ENCODE results near the gene KRTAP4-6. TPM values are rescaled to one million over a fixed set of nuclear protein-coding genes. Genes with fewer than 3 reads are reported as not detected.
"Not testable (repeated sequence)": the region's sequence is repeated elsewhere in the genome, so short reads cannot be mapped to it uniquely, and the experiment has no call there.

KRTAP4-6 gene
- under 1 TPM in 2 of 8 experiments, not detected in 6; 0.17 to 0.47 TPM for total RNA-seq

DNA sequence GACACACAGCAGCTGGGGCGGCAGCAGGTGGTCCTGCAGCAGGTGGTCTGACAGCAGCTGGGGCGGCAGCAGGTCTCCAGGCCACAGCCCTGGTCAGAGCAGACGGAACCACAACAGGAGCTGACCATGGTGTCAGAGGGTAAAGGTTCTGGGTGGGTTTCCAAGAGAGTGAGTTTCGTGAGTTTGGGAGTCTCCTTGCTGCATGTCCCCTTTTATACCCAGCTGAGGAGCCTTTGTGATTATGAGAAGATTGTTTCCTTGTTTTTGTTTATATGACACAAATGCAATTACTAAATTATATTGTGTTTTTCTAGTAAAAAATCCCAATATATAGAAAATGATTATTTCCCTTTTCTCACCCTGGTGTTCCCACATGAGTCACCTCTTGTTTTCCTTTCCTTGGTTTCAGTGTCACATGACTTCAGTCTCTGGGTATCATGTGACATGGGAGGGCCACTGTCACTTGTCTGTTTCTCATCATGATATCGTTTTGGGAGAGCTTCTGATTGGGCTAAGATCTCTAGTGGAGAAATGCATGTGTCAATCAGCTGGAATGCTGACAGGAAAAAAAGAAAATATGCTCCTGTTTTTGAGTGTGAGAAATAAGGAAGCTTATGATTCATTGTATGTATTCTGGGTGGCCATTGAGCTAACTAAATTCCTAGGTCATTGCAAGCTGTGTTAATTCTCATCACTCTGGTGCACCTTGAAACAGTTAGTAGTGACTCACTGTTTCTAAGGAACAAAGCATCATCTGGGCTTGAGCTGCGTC lies at the start of gene KRTAP4-6:
KRTAP4-6 (minus strand) TSS at position 185 of the 772 bp plus-strand sequence; CDS start at position 128, 57 bp downstream.
- Histone ChIP-seq H3K4me3 (no peak within 1 kb of the TSS), H3K4me1 (replicated peaks in 1 of 2) (no peaks in the 10 kb centered on the region), H3K27ac (no peak within 1 kb of the TSS)
- ATAC-seq (replicated peaks in 6 of 8): peak in 1 of 8 experiments; percentile 48
- in situ Hi-C loops (cut with MboI; ENCODE audit: low pct_unique_long_range_greater_than_20kb in 2 of 9, low sequenced_read_pairs in 9 of 9, unreplicated experiment in 9 of 9): no loop called here
- 0 to 100% (median 64%) methylated on average over 1 to 4 of the region's 6 CpGs; no CpG with 5 or more reads in 2 of the 10 experiments for WGBS, 10 experiments

- H3K27ac ChIP-seq; H3K4me3 ChIP-seq; H3K4me1 ChIP-seq (replicated peaks in 1 of 2); ATAC-seq (replicated peaks in 6 of 8); in situ Hi-C loops (cut with MboI; ENCODE audit: low pct_unique_long_range_greater_than_20kb in 2 of 9, low sequenced_read_pairs in 9 of 9, unreplicated experiment in 9 of 9): not testable (repeated sequence)
- WGBS, 10 experiments: 60 to 80% (median 80%) methylated on average over 1 of the region's 1 CpG; no CpG with 5 or more reads in 7 of the 10 experiments
Observed at GRCh38 chr17:41189837-41190318, 49.5 kb upstream of the KRTAP4-6 start, which contains the start of gene KRTAP9-1. Gene KRTAP9-1 (plus strand): TSS chr17:41189887. CDS start chr17:41189887, 0 bp downstream.

DNA sequence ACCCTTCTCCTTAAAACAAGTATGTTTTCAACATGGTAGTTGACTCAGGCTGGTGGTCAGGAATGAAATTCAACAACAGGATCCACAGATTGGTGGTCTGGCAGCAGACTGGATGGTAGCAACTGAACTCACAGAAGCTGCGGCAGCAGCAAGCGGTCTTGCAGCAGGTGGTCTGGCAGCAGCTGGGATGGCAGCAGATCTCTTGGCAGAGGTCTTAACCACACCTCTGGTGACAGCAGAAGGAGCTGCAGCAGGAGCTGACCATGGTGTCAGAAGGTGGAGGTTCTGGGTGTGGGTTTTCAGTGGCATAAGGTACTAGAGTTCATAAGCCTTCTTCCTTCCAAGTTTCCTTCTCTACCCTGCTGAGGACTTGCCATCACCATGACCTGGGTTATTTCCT lies 46.5 kb upstream of the KRTAP4-6 start:
- in situ Hi-C loops (cut with MboI; ENCODE audit: low pct_unique_long_range_greater_than_20kb in 2 of 9, low sequenced_read_pairs in 9 of 9, unreplicated experiment in 9 of 9): no loop called here
- no peak for ATAC-seq (replicated peaks in 6 of 8)
- Histone ChIP-seq H3K4me1 (replicated peaks in 1 of 2) (no peaks in the 10 kb centered on the region), H3K27ac (no peak overlapping the region), H3K4me3 (no peak overlapping the region)
- 58 to 100% methylated on average over 1 to 2 of the region's 2 CpGs; no CpG with 5 or more reads in 8 of the 10 experiments for WGBS, 10 experiments

- H3K4me3 ChIP-seq: no peak overlapping the region
- H3K27ac ChIP-seq: no peak overlapping the region
- ATAC-seq (replicated peaks in 6 of 8): no peak
- 0 to 63% (median 27%) methylated on average over 1 of the region's 1 CpG; no CpG with 5 or more reads in 2 of the 10 experiments for WGBS, 10 experiments
- no peaks in the 10 kb centered on the region for H3K4me1 ChIP-seq (replicated peaks in 1 of 2)
- in situ Hi-C loops (cut with MboI; ENCODE audit: low pct_unique_long_range_greater_than_20kb in 2 of 9, low sequenced_read_pairs in 9 of 9, unreplicated experiment in 9 of 9): no loop called here
Observed at GRCh38 chr17:41185001-41185400, 44.7 kb upstream of the KRTAP4-6 start.

DNA sequence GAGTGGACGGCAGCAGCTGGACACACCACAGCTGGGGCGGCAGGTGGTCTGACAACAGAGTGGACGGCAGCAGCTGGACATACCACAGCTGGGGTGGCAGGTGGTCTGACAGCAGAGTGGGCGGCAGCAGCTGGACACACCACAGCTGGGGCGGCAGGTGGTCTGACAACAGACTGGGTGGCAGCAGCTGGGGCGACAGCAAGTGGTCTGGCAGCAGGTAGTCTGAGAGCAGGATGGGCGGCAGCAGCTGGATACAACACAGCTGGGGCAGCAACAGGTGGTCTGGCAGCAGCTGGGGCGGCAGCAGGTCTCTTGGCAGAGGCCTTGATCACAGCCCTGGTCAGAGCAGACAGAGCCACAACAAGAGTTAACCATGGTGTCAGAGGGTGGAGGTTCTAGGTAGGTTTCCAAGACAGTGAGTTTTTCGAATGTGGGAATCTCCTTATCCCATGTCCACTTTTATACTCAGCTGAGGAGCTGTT lies 44.2 kb upstream of the KRTAP4-6 start, which contains the start of gene KRTAP4-1:
KRTAP4-1 (minus strand) TSS at position 432 of the 482 bp plus-strand sequence; CDS start at position 375, 57 bp downstream.
- H3K4me1 ChIP-seq (replicated peaks in 1 of 2): no peaks in the 10 kb centered on the region
- 0 to 60% (median 0%) methylated on average over 1 to 2 of the region's 9 CpGs; no CpG with 5 or more reads in 3 of the 10 experiments for WGBS, 10 experiments
- H3K27ac ChIP-seq: no peak within 1 kb of the TSS
- H3K4me3 ChIP-seq: no peak within 1 kb of the TSS
- ATAC-seq (replicated peaks in 6 of 8): no peak
- in situ Hi-C loops (cut with MboI; ENCODE audit: low pct_unique_long_range_greater_than_20kb in 2 of 9, low sequenced_read_pairs in 9 of 9, unreplicated experiment in 9 of 9): no loop called here

GRCh38 chr17:41178843-41179616 lies 38.7 kb upstream of the KRTAP4-6 start:
- in situ Hi-C loops (cut with MboI; ENCODE audit: low pct_unique_long_range_greater_than_20kb in 2 of 9, low sequenced_read_pairs in 9 of 9, unreplicated experiment in 9 of 9): no loop called here
- ATAC-seq (replicated peaks in 6 of 8): no peak

DNA sequence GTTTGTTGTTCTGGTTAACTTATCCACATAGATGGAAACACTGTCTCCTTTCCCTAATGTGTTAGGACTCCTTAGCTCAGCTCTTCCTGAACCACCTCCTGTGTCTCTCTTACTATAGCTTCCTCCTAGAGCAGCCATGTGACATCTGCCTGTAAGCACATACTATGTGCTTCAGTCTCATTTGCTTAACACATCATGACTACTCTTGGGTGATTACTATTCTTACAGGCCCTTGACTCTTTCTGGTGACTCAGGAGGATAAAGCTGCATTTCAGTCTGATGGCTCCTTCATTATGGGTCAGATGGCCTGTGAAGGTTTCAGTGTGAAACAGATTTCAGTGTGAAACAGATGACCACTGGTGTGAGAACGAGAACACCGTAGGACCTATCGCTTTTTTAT lies 38.0 kb upstream of the KRTAP4-6 start:
- in situ Hi-C loops (cut with MboI; ENCODE audit: low pct_unique_long_range_greater_than_20kb in 2 of 9, low sequenced_read_pairs in 9 of 9, unreplicated experiment in 9 of 9): no loop called here
- no peak overlapping the region for H3K27ac ChIP-seq
- 40 to 100% (median 92%) methylated on average over 1 to 3 of the region's 3 CpGs; no CpG with 5 or more reads in 5 of the 10 experiments for WGBS, 10 experiments
- no peaks in the 10 kb centered on the region for H3K4me1 ChIP-seq (replicated peaks in 1 of 2)
- peak in 2 of 8 experiments; percentile 33 to 41 for ATAC-seq (replicated peaks in 6 of 8)
- H3K4me3 ChIP-seq: no peak overlapping the region

More at GRCh38 chr17:41178843-41179616, 38.7 kb upstream of the KRTAP4-6 start:
- Histone ChIP-seq H3K4me1 (replicated peaks in 1 of 2) (no peaks in the 10 kb centered on the region), H3K27ac (no peak overlapping the region), H3K4me3 (no peak overlapping the region)
- 33 to 100% (median 80%) methylated on average over 1 of the region's 1 CpG; no CpG with 5 or more reads in 1 of the 10 experiments for WGBS, 10 experiments

DNA sequence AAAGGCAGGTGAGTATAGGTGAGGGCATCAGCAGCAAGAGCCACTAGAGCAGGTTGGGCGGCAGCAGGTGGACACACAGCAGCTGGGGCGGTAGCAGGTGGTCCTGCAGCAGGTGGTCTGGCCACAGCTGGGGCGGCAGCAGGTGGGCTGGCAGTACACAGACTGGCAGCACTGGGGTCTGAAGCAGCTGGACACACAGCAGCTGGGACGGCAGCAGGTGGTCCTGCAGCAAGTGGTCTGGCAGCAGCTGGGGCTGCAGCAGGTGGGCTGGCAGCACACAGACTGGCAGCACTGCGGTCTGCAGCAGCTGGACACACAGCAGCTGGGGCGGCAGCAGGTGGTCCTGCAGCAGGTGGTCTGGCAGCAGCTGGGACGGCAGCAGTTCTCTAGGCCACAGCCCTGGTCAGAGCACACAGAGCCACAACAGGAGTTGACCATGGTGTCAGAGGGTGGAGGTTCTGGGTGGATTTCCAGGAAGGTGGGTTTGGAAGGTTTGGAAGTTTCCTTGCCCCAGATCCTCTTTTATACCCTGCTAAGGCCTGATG lies 37.5 kb upstream of the KRTAP4-6 start, which contains the start of gene KRTAP4-2:
KRTAP4-2 (minus strand) TSS at position 495 of the 545 bp plus-strand sequence; CDS start at position 438, 57 bp downstream.
- H3K4me1 ChIP-seq (replicated peaks in 1 of 2): no peaks in the 10 kb centered on the region
- no peak within 1 kb of the TSS for H3K4me3 ChIP-seq
- no peak for ATAC-seq (replicated peaks in 6 of 8)
- 80 to 100% (median 95%) methylated on average over 1 to 4 of the region's 7 CpGs; no CpG with 5 or more reads in 7 of the 10 experiments for WGBS, 10 experiments
- H3K27ac ChIP-seq: no peak within 1 kb of the TSS
- in situ Hi-C loops (cut with MboI; ENCODE audit: low pct_unique_long_range_greater_than_20kb in 2 of 9, low sequenced_read_pairs in 9 of 9, unreplicated experiment in 9 of 9): no loop called here

- Histone ChIP-seq H3K27ac (no peak overlapping the region), H3K4me1 (replicated peaks in 1 of 2) (no peaks in the 10 kb centered on the region), H3K4me3 (no peak overlapping the region)
- ATAC-seq (replicated peaks in 6 of 8): no peak
- in situ Hi-C loops (cut with MboI; ENCODE audit: low pct_unique_long_range_greater_than_20kb in 2 of 9, low sequenced_read_pairs in 9 of 9, unreplicated experiment in 9 of 9): no loop called here
- WGBS, 10 experiments: 45 to 100% (median 84%) methylated on average over 1 to 3 of the region's 3 CpGs; no CpG with 5 or more reads in 1 of the 10 experiments
Observed at GRCh38 chr17:41176744-41177387, 36.5 kb upstream of the KRTAP4-6 start.

DNA sequence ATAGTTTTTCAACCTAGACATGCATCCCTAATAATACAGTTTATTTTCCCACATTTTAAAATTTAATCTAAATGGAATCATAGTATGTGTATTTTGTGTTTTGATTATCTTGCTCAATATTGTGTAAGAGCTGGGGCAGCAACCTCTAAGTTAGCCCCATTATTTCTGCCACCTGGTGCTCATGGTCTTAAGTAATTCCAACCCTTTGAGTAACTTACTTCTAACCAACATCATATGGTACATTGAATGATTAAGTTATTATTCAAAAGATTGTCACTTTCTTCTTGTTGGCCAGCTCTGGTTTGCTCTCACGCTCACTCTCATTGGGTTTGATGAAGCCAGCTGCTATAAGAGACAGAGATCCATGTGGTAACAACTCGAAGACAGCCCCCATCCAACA lies 31.5 kb upstream of the KRTAP4-6 start:
- in situ Hi-C loops (cut with MboI; ENCODE audit: low pct_unique_long_range_greater_than_20kb in 2 of 9, low sequenced_read_pairs in 9 of 9, unreplicated experiment in 9 of 9): no loop called here
- ATAC-seq (replicated peaks in 6 of 8): no peak
- no peak overlapping the region for H3K27ac ChIP-seq
- H3K4me1 ChIP-seq (replicated peaks in 1 of 2): no peaks in the 10 kb centered on the region
- H3K4me3 ChIP-seq: no peak overlapping the region
- 0 to 100% (median 67%) methylated on average over 1 to 2 of the region's 2 CpGs; no CpG with 5 or more reads in 3 of the 10 experiments for WGBS, 10 experiments

- H3K4me3 ChIP-seq: no peak within 1 kb of the TSS
- in situ Hi-C loops (cut with MboI; ENCODE audit: low pct_unique_long_range_greater_than_20kb in 2 of 9, low sequenced_read_pairs in 9 of 9, unreplicated experiment in 9 of 9): no loop called here
- H3K4me1 ChIP-seq (replicated peaks in 1 of 2): no peaks in the 10 kb centered on the region
- no peak within 1 kb of the TSS for H3K27ac ChIP-seq
- WGBS, 10 experiments: 80% methylated on average over 1 of the region's 1 CpG; no CpG with 5 or more reads in 9 of the 10 experiments
- no peak for ATAC-seq (replicated peaks in 6 of 8)
Observed at GRCh38 chr17:41168121-41168520, 27.8 kb upstream of the KRTAP4-6 start, which contains the start of gene KRTAP4-3. Gene KRTAP4-3 (minus strand): TSS chr17:41168221. CDS start chr17:41168172, 49 bp downstream.

GRCh38 chr17:41167561-41167960 lies 27.2 kb upstream of the KRTAP4-6 start:
- Histone ChIP-seq H3K4me3 (no peak overlapping the region), H3K4me1 (replicated peaks in 1 of 2) (no peaks in the 10 kb centered on the region), H3K27ac (no peak overlapping the region)
- in situ Hi-C loops (cut with MboI; ENCODE audit: low pct_unique_long_range_greater_than_20kb in 2 of 9, low sequenced_read_pairs in 9 of 9, unreplicated experiment in 9 of 9): no loop called here
- 40 to 90% (median 74%) methylated on average over 1 to 4 of the region's 7 CpGs; no CpG with 5 or more reads in 5 of the 10 experiments for WGBS, 10 experiments
- ATAC-seq (replicated peaks in 6 of 8): no peak
